HepG2 (cell line): ENCODE data around the gene SLC9A5. TPM values are rescaled to one million over a fixed set of nuclear protein-coding genes. Genes with fewer than 3 reads are reported as not detected.
A peak's percentile ranks its signal among the peaks of the same experiment; 100 is the strongest.

Experiments used
- ARNTL ChIP-seq: sonication (generic); formaldehyde crosslinking; IDR thresholded peaks from 2 replicates; pipeline ENCODE4 v1.4.0; 2020; ENCODE audit warnings: mild to moderate bottlenecking, missing genetic modification reagents
- ATAD3A ChIP-seq: sonication (generic); formaldehyde crosslinking; IDR thresholded peaks from 2 replicates; pipeline ENCODE4 v1.4.0; 2020; ENCODE audit warnings: missing genetic modification reagents
- CHD4 ChIP-seq: fragments of 200-600 bp; sonication (generic); IDR thresholded peaks from 2 replicates; pipeline ENCODE4 v1.7.0; 2017; ENCODE audit warnings: mild to moderate bottlenecking, low read length, borderline replicate concordance
- DMAP1 ChIP-seq: IDR thresholded peaks from 2 replicates; pipeline ENCODE4 v1.6.1; 2016
- HOXA3 ChIP-seq: sonication (generic); formaldehyde crosslinking; IDR thresholded peaks from 2 replicates; pipeline ENCODE4 v1.5.0; 2020; ENCODE audit warnings: missing genetic modification reagents
- NR2F2 ChIP-seq: IDR thresholded peaks from 2 replicates; pipeline ENCODE4 v1.6.1; 2012; ENCODE audit warnings: low read depth, inconsistent platforms, borderline replicate concordance
- POLR2G ChIP-seq: fragments of 200-400 bp; formaldehyde crosslinking; IDR thresholded peaks from 2 replicates; pipeline ENCODE4 v1.6.1; 2018; ENCODE audit warnings: mild to moderate bottlenecking, low read depth, low read length, moderate library complexity
- THAP11 ChIP-seq: IDR thresholded peaks from 2 replicates; pipeline ENCODE4 v1.6.1; 2016; ENCODE audit warnings: missing biosample characterization, missing genetic modification reagents
- ZFP36L2 ChIP-seq: sonication (generic); formaldehyde crosslinking; IDR thresholded peaks from 2 replicates; pipeline ENCODE4 v1.4.0; 2020; ENCODE audit warnings: missing genetic modification reagents
- ZNF232 ChIP-seq: sonication (generic); formaldehyde crosslinking; IDR thresholded peaks from 2 replicates; pipeline ENCODE4 v1.4.0; 2020; ENCODE audit warnings: missing genetic modification reagents, borderline replicate concordance
- ZNF24 ChIP-seq: fragments of 450-650 bp; IDR thresholded peaks from 2 replicates; pipeline ENCODE4 v1.6.1; 2017; ENCODE audit warnings: antibody characterized with exemption, mild to moderate bottlenecking
- ZNF432 ChIP-seq: sonication (generic); formaldehyde crosslinking; IDR thresholded peaks from 2 replicates; pipeline ENCODE4 v1.5.0; 2020; ENCODE audit warnings: missing genetic modification reagents, mild to moderate bottlenecking, borderline replicate concordance
- ZNF83 ChIP-seq: sonication (generic); formaldehyde crosslinking; IDR thresholded peaks from 2 replicates; pipeline ENCODE4 v1.4.0; 2020; ENCODE audit warnings: missing genetic modification reagents, mild to moderate bottlenecking, borderline replicate concordance
- ZNF850 ChIP-seq: sonication (generic); formaldehyde crosslinking; conservative IDR thresholded peaks from 2 replicates; pipeline ENCODE4 v1.9.0; 2021; ENCODE audit warnings: mild to moderate bottlenecking, missing genetic modification reagents
- ZSCAN29 ChIP-seq: sonication (generic); formaldehyde crosslinking; conservative IDR thresholded peaks from 2 replicates; pipeline ENCODE4 v1.4.0; 2020; ENCODE audit warnings: mild to moderate bottlenecking, missing genetic modification reagents
- polyA plus RNA-seq, 8 experiments: library from polyadenylated mRNA; depleted of rRNA in 3 of 8; stranded (reverse) in 7 of 8; unstranded in 1 of 8; fragments of >200 nt; fragmentation: Illumina TruSeq in 4 of 8; extraction: Trizol in 4 of 8; gene quantifications; 2 replicates each; pipeline versions ENCODE4 v1.2.1 to v1.2.3, GENCODE V29; 2011 to 2016; ENCODE audit warnings: low read depth in 4 of 8, missing spikeins in 1 of 8, mixed read lengths in 1 of 8; ENCODE audit not compliant: insufficient read depth in 1 of 8
- total RNA-seq, 5 experiments: library from RNA; depleted of rRNA; stranded (reverse); fragments of >200 nt; fragmentation: Illumina TruSeq; extraction: Trizol; gene quantifications; 2 replicates each; pipeline ENCODE4 v1.2.3, GENCODE V29; 2016; ENCODE audit warnings: low read depth in 1 of 5
- TF ChIP-seq, protein P1 (sequence below): sonication (generic); formaldehyde crosslinking; IDR thresholded peaks from 2 replicates; pipeline ENCODE4 v1.8.0; 2022; ENCODE audit warnings: mild to moderate bottlenecking, missing genetic modification reagents, borderline replicate concordance
- TF ChIP-seq, protein P2 (sequence below): sonication (generic); formaldehyde crosslinking; IDR thresholded peaks from 2 replicates; pipeline ENCODE4 v1.5.0; 2020; ENCODE audit warnings: missing genetic modification reagents
- TF ChIP-seq, protein P3 (sequence below): IDR thresholded peaks from 2 replicates; pipeline ENCODE4 v1.6.1; 2016; ENCODE audit warnings: missing compliant biosample characterization, missing genetic modification reagents, borderline replicate concordance
- TF ChIP-seq, protein P4 (sequence below): sonication (generic); formaldehyde crosslinking; IDR thresholded peaks from 2 replicates; pipeline ENCODE4 v1.4.0; 2020; ENCODE audit warnings: missing genetic modification reagents
- TF ChIP-seq, protein P5 (sequence below): sonication (generic); formaldehyde crosslinking; IDR thresholded peaks from 2 replicates; pipeline ENCODE4 v1.5.1; 2020; ENCODE audit warnings: missing genetic modification reagents, mild to moderate bottlenecking, borderline replicate concordance

SLC9A5 gene
- total and polyA plus RNA-seq, 2 of the 13 experiments (the other 11 are each of a cell fraction or from before 2014, with no cell fraction given): 0.58 to 1.4 TPM

DNA sequence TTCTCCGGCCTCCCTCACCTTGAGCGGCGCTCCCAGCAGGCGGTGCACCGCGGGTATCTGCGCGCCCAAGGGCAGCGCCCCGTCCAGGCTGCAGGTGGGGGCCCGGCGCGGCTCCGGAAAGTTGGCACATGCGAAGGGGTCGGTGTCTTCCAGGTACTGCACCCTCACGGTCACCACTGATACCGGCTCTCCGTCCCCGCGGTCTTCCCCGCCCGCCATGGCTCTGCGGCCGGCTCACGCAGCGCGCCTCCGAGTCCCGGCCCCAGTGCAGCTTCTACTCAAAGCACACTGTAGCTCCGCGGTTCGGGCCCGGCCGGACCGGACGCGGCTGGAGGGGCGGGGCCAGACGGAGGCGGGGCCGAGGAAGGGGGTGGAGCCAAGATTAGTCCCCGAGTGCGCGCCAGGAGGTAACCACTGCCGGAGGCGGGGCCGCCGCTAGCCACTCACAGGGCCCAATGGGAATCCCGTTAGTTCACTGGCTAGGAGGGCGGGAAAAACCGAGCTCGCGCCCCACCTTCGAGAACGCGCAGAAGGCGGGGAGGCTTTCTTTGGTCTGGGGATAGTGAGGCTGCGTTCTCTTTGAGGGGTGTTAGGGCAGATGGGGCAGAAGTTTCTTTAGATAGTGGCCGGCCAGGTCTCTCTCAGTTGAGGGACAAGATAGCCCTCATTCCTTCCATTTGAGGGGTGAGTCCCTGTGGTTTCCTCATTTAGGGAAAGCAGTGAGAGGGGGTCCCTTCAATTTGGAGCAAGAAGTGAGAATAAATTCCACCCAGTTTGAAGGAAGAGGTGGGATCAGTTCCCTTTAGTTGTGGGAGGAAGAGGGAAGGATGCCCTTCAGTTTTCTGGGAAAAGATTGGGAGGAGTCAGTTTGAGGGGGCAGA lies 1.3 kb upstream of the SLC9A5 start, which contains the start of gene FHOD1 (continued):
- TF ChIP-seq ZNF232 (CRISPR knock-in tag): peak; percentile 19; the same call in 1 of the 2 replicates
- TF ChIP-seq, protein P1, sequence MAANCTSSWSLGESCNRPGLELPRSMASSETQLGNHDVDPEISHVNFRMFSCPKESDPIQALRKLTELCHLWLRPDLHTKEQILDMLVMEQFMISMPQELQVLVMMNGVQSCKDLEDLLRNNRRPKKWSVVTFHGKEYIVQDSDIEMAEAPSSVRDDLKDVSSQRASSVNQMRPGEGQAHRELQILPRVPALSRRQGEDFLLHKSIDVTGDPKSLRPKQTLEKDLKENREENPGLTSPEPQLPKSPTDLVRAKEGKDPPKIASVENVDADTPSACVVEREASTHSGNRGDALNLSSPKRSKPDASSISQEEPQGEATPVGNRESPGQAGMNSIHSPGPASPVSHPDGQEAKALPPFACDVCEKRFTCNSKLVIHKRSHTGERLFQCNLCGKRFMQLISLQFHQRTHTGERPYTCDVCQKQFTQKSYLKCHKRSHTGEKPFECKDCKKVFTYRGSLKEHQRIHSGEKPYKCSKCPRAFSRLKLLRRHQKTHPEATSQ (CRISPR knock-in tag): peak; percentile 81; the same call in 1 of the 2 replicates
- 0 out of 2 replicates have a peak, but pooled peaks have one; percentile 44 for TF ChIP-seq ZFP36L2 (CRISPR knock-in tag)
- no peak for TF ChIP-seq ZNF432
- TF ChIP-seq, protein P2, sequence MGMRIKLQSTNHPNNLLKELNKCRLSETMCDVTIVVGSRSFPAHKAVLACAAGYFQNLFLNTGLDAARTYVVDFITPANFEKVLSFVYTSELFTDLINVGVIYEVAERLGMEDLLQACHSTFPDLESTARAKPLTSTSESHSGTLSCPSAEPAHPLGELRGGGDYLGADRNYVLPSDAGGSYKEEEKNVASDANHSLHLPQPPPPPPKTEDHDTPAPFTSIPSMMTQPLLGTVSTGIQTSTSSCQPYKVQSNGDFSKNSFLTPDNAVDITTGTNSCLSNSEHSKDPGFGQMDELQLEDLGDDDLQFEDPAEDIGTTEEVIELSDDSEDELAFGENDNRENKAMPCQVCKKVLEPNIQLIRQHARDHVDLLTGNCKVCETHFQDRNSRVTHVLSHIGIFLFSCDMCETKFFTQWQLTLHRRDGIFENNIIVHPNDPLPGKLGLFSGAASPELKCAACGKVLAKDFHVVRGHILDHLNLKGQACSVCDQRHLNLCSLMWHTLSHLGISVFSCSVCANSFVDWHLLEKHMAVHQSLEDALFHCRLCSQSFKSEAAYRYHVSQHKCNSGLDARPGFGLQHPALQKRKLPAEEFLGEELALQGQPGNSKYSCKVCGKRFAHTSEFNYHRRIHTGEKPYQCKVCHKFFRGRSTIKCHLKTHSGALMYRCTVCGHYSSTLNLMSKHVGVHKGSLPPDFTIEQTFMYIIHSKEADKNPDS (CRISPR knock-in tag): peak; percentile 68; the same call in 1 of the 2 replicates
- TF ChIP-seq POLR2G: peak; percentile 73
- TF ChIP-seq ZNF24: no peak
- 0 out of 2 replicates have a peak, but pooled peaks have one; percentile 76 for TF ChIP-seq ZSCAN29 (CRISPR knock-in tag)
- no peak for TF ChIP-seq CHD4
- TF ChIP-seq ZNF83 (CRISPR knock-in tag): 0 out of 2 replicates have a peak, but pooled peaks have one; percentile 9
- TF ChIP-seq ZNF850 (CRISPR knock-in tag): peak; percentile 91
- TF ChIP-seq, protein P3, sequence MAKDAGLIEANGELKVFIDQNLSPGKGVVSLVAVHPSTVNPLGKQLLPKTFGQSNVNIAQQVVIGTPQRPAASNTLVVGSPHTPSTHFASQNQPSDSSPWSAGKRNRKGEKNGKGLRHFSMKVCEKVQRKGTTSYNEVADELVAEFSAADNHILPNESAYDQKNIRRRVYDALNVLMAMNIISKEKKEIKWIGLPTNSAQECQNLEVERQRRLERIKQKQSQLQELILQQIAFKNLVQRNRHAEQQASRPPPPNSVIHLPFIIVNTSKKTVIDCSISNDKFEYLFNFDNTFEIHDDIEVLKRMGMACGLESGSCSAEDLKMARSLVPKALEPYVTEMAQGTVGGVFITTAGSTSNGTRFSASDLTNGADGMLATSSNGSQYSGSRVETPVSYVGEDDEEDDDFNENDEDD: peak; percentile 96
- TF ChIP-seq, protein P4, sequence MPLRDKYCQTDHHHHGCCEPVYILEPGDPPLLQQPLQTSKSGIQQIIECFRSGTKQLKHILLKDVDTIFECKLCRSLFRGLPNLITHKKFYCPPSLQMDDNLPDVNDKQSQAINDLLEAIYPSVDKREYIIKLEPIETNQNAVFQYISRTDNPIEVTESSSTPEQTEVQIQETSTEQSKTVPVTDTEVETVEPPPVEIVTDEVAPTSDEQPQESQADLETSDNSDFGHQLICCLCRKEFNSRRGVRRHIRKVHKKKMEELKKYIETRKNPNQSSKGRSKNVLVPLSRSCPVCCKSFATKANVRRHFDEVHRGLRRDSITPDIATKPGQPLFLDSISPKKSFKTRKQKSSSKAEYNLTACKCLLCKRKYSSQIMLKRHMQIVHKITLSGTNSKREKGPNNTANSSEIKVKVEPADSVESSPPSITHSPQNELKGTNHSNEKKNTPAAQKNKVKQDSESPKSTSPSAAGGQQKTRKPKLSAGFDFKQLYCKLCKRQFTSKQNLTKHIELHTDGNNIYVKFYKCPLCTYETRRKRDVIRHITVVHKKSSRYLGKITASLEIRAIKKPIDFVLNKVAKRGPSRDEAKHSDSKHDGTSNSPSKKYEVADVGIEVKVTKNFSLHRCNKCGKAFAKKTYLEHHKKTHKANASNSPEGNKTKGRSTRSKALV: peak; percentile 53; the same call in 1 of the 2 replicates
- no peak; the same call in 1 of the 2 replicates for TF ChIP-seq NR2F2
- TF ChIP-seq THAP11: peak; percentile 45; the same call in 1 of the 2 replicates
- no peak for TF ChIP-seq HOXA3 (CRISPR knock-in tag)
- TF ChIP-seq ARNTL (CRISPR knock-in tag): 0 out of 2 replicates have a peak, but pooled peaks have one; percentile 8
- TF ChIP-seq DMAP1 (CRISPR knock-in tag): peak; percentile 79
- TF ChIP-seq ATAD3A (CRISPR knock-in tag): no peak
- TF ChIP-seq, protein P5, sequence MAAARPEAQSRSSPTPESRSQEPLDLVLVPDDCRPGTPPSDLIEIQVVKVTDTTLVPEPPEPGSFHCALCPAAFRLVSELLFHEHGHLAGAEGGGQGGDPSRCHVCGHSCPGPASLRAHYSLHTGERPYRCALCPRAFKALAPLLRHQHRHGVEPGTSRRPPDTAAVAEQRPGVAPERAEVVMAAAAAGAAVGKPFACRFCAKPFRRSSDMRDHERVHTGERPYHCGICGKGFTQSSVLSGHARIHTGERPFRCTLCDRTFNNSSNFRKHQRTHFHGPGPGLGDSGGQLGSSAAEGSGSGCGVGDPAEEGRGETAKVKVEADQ (CRISPR knock-in tag): peak; percentile 14; the same call in 1 of the 2 replicates
